Measurements from ENCODE around the gene FOXG1. TPM values are rescaled to one million over a fixed set of nuclear protein-coding genes. Genes with fewer than 3 reads are reported as not detected.

FOXG1 gene
- 0.10 TPM for polyA plus RNA-seq (2013, experiment 1 of 2)
- polyA plus RNA-seq (2013, experiment 2 of 2), result 0.10 TPM

- peak; percentile 87 for DNase-seq
- peak within 1 kb of the TSS; percentile 78 for H3K18ac ChIP-seq (ENCODE audit: low read length)
- WGBS (ENCODE audit: extremely low coverage, insufficient coverage, low lambda C conversion rate), result no CpG with 5 or more reads among the region's 58 CpGs
- H3K4me3 ChIP-seq (ENCODE audit: low read length), result peak within 1 kb of the TSS; percentile 8
- no peak within 1 kb of the TSS for H3K4ac ChIP-seq (ENCODE audit: low read depth, low read length)
- H4K8ac ChIP-seq (ENCODE audit: low read depth, low read length), result no peak within 1 kb of the TSS
- peak within 1 kb of the TSS; percentile 46 for H3K9ac ChIP-seq (ENCODE audit: low read length)
- no peaks in the 10 kb centered on the region for H3K36me3 ChIP-seq (ENCODE audit: control insufficient read depth, insufficient read depth, low read length)
- H3K27ac ChIP-seq (ENCODE audit: low read depth, low read length), result no peak within 1 kb of the TSS
- H3K27me3 ChIP-seq (ENCODE audit: insufficient read depth, low read length, poor library complexity), result peaks cover 30% of the 10 kb centered on the region
- H3K4me1 ChIP-seq (ENCODE audit: control insufficient read depth, low read depth, low read length), result no peaks in the 10 kb centered on the region
- H3K4me2 ChIP-seq (ENCODE audit: low read length), result peak within 1 kb of the TSS; percentile 41
- H3K56ac ChIP-seq (ENCODE audit: low read length), result peak within 1 kb of the TSS; percentile 68
- no peak within 1 kb of the TSS for H3K23ac ChIP-seq (ENCODE audit: low read length)
- H4K5ac ChIP-seq (ENCODE audit: low read length), result no peak within 1 kb of the TSS
- peak within 1 kb of the TSS; percentile 61 for H2BK120ac ChIP-seq (ENCODE audit: low read depth, low read length)
- no peaks in the 10 kb centered on the region for H3K79me2 ChIP-seq (ENCODE audit: control insufficient read depth, insufficient read depth, low read length)
- H2BK5ac ChIP-seq (ENCODE audit: low read length), result no peak within 1 kb of the TSS
- H3K79me1 ChIP-seq (ENCODE audit: low read length), result no peaks in the 10 kb centered on the region
- no peak within 1 kb of the TSS for H2BK15ac ChIP-seq (replicated peaks; ENCODE audit: low read depth)
- no peak within 1 kb of the TSS for H2AK5ac ChIP-seq (ENCODE audit: low read length)
Observed at GRCh38 chr14:28766469-28766955, at the start of gene FOXG1. FOXG1 (plus strand) TSS chr14:28766787; CDS start chr14:28767280, 493 bp downstream.

- no peak overlapping the region for H2BK120ac ChIP-seq (ENCODE audit: low read depth, low read length)
Observed at GRCh38 chr14:28719130-28719529, 47.5 kb upstream of the FOXG1 start.

GRCh38 chr14:28731358-28731757 is 35.2 kb upstream of the FOXG1 start:
- H2BK15ac ChIP-seq (replicated peaks; ENCODE audit: low read depth), result no peak overlapping the region
- no peaks in the 10 kb centered on the region for H3K36me3 ChIP-seq (ENCODE audit: control insufficient read depth, insufficient read depth, low read length)
- H3K27me3 ChIP-seq (ENCODE audit: insufficient read depth, low read length, poor library complexity), result no peaks in the 10 kb centered on the region
- H3K4me3 ChIP-seq (ENCODE audit: low read length), result no peak overlapping the region
- H3K79me1 ChIP-seq (ENCODE audit: low read length), result no peaks in the 10 kb centered on the region
- no peak overlapping the region for H3K4me2 ChIP-seq (ENCODE audit: low read length)
- H3K4ac ChIP-seq (ENCODE audit: low read depth, low read length), result no peak overlapping the region
- DNase-seq, result peak; percentile 40
- no peak overlapping the region for H3K9ac ChIP-seq (ENCODE audit: low read length)
- H2AK5ac ChIP-seq (ENCODE audit: low read length), result no peak overlapping the region
- H2BK5ac ChIP-seq (ENCODE audit: low read length), result no peak overlapping the region
- no peaks in the 10 kb centered on the region for H3K4me1 ChIP-seq (ENCODE audit: control insufficient read depth, low read depth, low read length)
- no peak overlapping the region for H3K27ac ChIP-seq (ENCODE audit: low read depth, low read length)
- H4K8ac ChIP-seq (ENCODE audit: low read depth, low read length), result no peak overlapping the region
- no peaks in the 10 kb centered on the region for H3K79me2 ChIP-seq (ENCODE audit: control insufficient read depth, insufficient read depth, low read length)
- no CpG with 5 or more reads among the region's 2 CpGs for WGBS (ENCODE audit: extremely low coverage, insufficient coverage, low lambda C conversion rate)
- no peak overlapping the region for H3K23ac ChIP-seq (ENCODE audit: low read length)
- H4K5ac ChIP-seq (ENCODE audit: low read length), result no peak overlapping the region
- no peak overlapping the region for H3K56ac ChIP-seq (ENCODE audit: low read length)
- H2BK120ac ChIP-seq (ENCODE audit: low read depth, low read length), result no peak overlapping the region
- no peak overlapping the region for H3K18ac ChIP-seq (ENCODE audit: low read length)

More at GRCh38 chr14:28719130-28719529, 47.5 kb upstream of the FOXG1 start:
- no peaks in the 10 kb centered on the region for H3K36me3 ChIP-seq (ENCODE audit: control insufficient read depth, insufficient read depth, low read length)
- H3K4me2 ChIP-seq (ENCODE audit: low read length), result no peak overlapping the region
- H3K27me3 ChIP-seq (ENCODE audit: insufficient read depth, low read length, poor library complexity), result no peaks in the 10 kb centered on the region
- H2AK5ac ChIP-seq (ENCODE audit: low read length), result no peak overlapping the region
- H2BK5ac ChIP-seq (ENCODE audit: low read length), result no peak overlapping the region
- no CpG with 5 or more reads among the region's 5 CpGs for WGBS (ENCODE audit: extremely low coverage, insufficient coverage, low lambda C conversion rate)
- H3K9ac ChIP-seq (ENCODE audit: low read length), result no peak overlapping the region
- H3K56ac ChIP-seq (ENCODE audit: low read length), result no peak overlapping the region
- H3K79me2 ChIP-seq (ENCODE audit: control insufficient read depth, insufficient read depth, low read length), result no peaks in the 10 kb centered on the region
- H3K18ac ChIP-seq (ENCODE audit: low read length), result no peak overlapping the region
- H2BK15ac ChIP-seq (replicated peaks; ENCODE audit: low read depth), result no peak overlapping the region
- H3K79me1 ChIP-seq (ENCODE audit: low read length), result no peaks in the 10 kb centered on the region
- H3K4me1 ChIP-seq (ENCODE audit: control insufficient read depth, low read depth, low read length), result no peaks in the 10 kb centered on the region
- H4K8ac ChIP-seq (ENCODE audit: low read depth, low read length), result no peak overlapping the region
- no peak overlapping the region for H3K23ac ChIP-seq (ENCODE audit: low read length)
- no peak for DNase-seq
- no peak overlapping the region for H3K4me3 ChIP-seq (ENCODE audit: low read length)
- H3K27ac ChIP-seq (ENCODE audit: low read depth, low read length), result no peak overlapping the region
- no peak overlapping the region for H4K5ac ChIP-seq (ENCODE audit: low read length)
- H3K4ac ChIP-seq (ENCODE audit: low read depth, low read length), result no peak overlapping the region

GRCh38 chr14:28742171-28742846 is 24.3 kb upstream of the FOXG1 start:
- H2AK5ac ChIP-seq (ENCODE audit: low read length), result no peak overlapping the region
- no peak overlapping the region for H3K23ac ChIP-seq (ENCODE audit: low read length)
- DNase-seq, result peak; percentile 91
- 100% methylated on average over 1 of the region's 3 CpGs for WGBS (ENCODE audit: extremely low coverage, insufficient coverage, low lambda C conversion rate)
- no peak overlapping the region for H3K18ac ChIP-seq (ENCODE audit: low read length)
- H3K36me3 ChIP-seq (ENCODE audit: control insufficient read depth, insufficient read depth, low read length), result no peaks in the 10 kb centered on the region
- no peak overlapping the region for H3K4me3 ChIP-seq (ENCODE audit: low read length)
- H3K4me1 ChIP-seq (ENCODE audit: control insufficient read depth, low read depth, low read length), result no peaks in the 10 kb centered on the region
- no peak overlapping the region for H2BK120ac ChIP-seq (ENCODE audit: low read depth, low read length)
- H2BK15ac ChIP-seq (replicated peaks; ENCODE audit: low read depth), result no peak overlapping the region
- no peaks in the 10 kb centered on the region for H3K79me2 ChIP-seq (ENCODE audit: control insufficient read depth, insufficient read depth, low read length)
- H4K5ac ChIP-seq (ENCODE audit: low read length), result no peak overlapping the region
- no peaks in the 10 kb centered on the region for H3K27me3 ChIP-seq (ENCODE audit: insufficient read depth, low read length, poor library complexity)
- H3K79me1 ChIP-seq (ENCODE audit: low read length), result no peaks in the 10 kb centered on the region
- no peak overlapping the region for H4K8ac ChIP-seq (ENCODE audit: low read depth, low read length)
- H3K9ac ChIP-seq (ENCODE audit: low read length), result no peak overlapping the region
- H2BK5ac ChIP-seq (ENCODE audit: low read length), result no peak overlapping the region
- H3K27ac ChIP-seq (ENCODE audit: low read depth, low read length), result no peak overlapping the region
- H3K4me2 ChIP-seq (ENCODE audit: low read length), result no peak overlapping the region
- H3K4ac ChIP-seq (ENCODE audit: low read depth, low read length), result no peak overlapping the region
- H3K56ac ChIP-seq (ENCODE audit: low read length), result no peak overlapping the region

GRCh38 chr14:28744126-28744525 is 22.5 kb upstream of the FOXG1 start:
- H3K36me3 ChIP-seq (ENCODE audit: control insufficient read depth, insufficient read depth, low read length), result no peaks in the 10 kb centered on the region
- no peaks in the 10 kb centered on the region for H3K79me2 ChIP-seq (ENCODE audit: control insufficient read depth, insufficient read depth, low read length)
- no peak overlapping the region for H3K56ac ChIP-seq (ENCODE audit: low read length)
- no peak overlapping the region for H3K23ac ChIP-seq (ENCODE audit: low read length)
- H3K27ac ChIP-seq (ENCODE audit: low read depth, low read length), result no peak overlapping the region
- no peak overlapping the region for H2BK5ac ChIP-seq (ENCODE audit: low read length)
- no peak overlapping the region for H3K18ac ChIP-seq (ENCODE audit: low read length)
- H3K27me3 ChIP-seq (ENCODE audit: insufficient read depth, low read length, poor library complexity), result no peaks in the 10 kb centered on the region
- DNase-seq, result no peak
- H2AK5ac ChIP-seq (ENCODE audit: low read length), result no peak overlapping the region
- H3K4ac ChIP-seq (ENCODE audit: low read depth, low read length), result no peak overlapping the region
- H3K9ac ChIP-seq (ENCODE audit: low read length), result no peak overlapping the region
- no peak overlapping the region for H2BK120ac ChIP-seq (ENCODE audit: low read depth, low read length)
- H4K5ac ChIP-seq (ENCODE audit: low read length), result no peak overlapping the region
- no peaks in the 10 kb centered on the region for H3K79me1 ChIP-seq (ENCODE audit: low read length)
- no peaks in the 10 kb centered on the region for H3K4me1 ChIP-seq (ENCODE audit: control insufficient read depth, low read depth, low read length)
- no peak overlapping the region for H3K4me2 ChIP-seq (ENCODE audit: low read length)
- H3K4me3 ChIP-seq (ENCODE audit: low read length), result no peak overlapping the region
- H4K8ac ChIP-seq (ENCODE audit: low read depth, low read length), result no peak overlapping the region
- H2BK15ac ChIP-seq (replicated peaks; ENCODE audit: low read depth), result no peak overlapping the region

GRCh38 chr14:28745176-28745575 is 21.4 kb upstream of the FOXG1 start:
- no peak overlapping the region for H3K27ac ChIP-seq (ENCODE audit: low read depth, low read length)
- no peaks in the 10 kb centered on the region for H3K79me1 ChIP-seq (ENCODE audit: low read length)
- no peaks in the 10 kb centered on the region for H3K36me3 ChIP-seq (ENCODE audit: control insufficient read depth, insufficient read depth, low read length)
- H2BK15ac ChIP-seq (replicated peaks; ENCODE audit: low read depth), result no peak overlapping the region
- H3K27me3 ChIP-seq (ENCODE audit: insufficient read depth, low read length, poor library complexity), result no peaks in the 10 kb centered on the region
- H3K4ac ChIP-seq (ENCODE audit: low read depth, low read length), result no peak overlapping the region
- no peak overlapping the region for H2BK5ac ChIP-seq (ENCODE audit: low read length)
- no peaks in the 10 kb centered on the region for H3K4me1 ChIP-seq (ENCODE audit: control insufficient read depth, low read depth, low read length)
- no peak overlapping the region for H2BK120ac ChIP-seq (ENCODE audit: low read depth, low read length)
- no peak overlapping the region for H3K23ac ChIP-seq (ENCODE audit: low read length)
- DNase-seq, result no peak
- no peak overlapping the region for H3K4me3 ChIP-seq (ENCODE audit: low read length)
- H4K8ac ChIP-seq (ENCODE audit: low read depth, low read length), result no peak overlapping the region
- no peak overlapping the region for H3K18ac ChIP-seq (ENCODE audit: low read length)
- H4K5ac ChIP-seq (ENCODE audit: low read length), result no peak overlapping the region
- no peak overlapping the region for H3K56ac ChIP-seq (ENCODE audit: low read length)
- no peaks in the 10 kb centered on the region for H3K79me2 ChIP-seq (ENCODE audit: control insufficient read depth, insufficient read depth, low read length)
- no peak overlapping the region for H2AK5ac ChIP-seq (ENCODE audit: low read length)
- no peak overlapping the region for H3K9ac ChIP-seq (ENCODE audit: low read length)
- no peak overlapping the region for H3K4me2 ChIP-seq (ENCODE audit: low read length)
- no CpG with 5 or more reads among the region's 1 CpG for WGBS (ENCODE audit: extremely low coverage, insufficient coverage, low lambda C conversion rate)
